SK-N-SH (cell line): ENCODE measurements around the gene AIF1L. TPM values are rescaled to one million over a fixed set of nuclear protein-coding genes. Genes with fewer than 3 reads are reported as not detected.

Experiments
- CTCF ChIA-PET: fragments of 300-600, 350-600 bp; formaldehyde crosslinking; extraction: SDS; loops from one replicate; lab custom pipeline; 2021; lab: Yijun Ruan, JAX
- POLR2A ChIA-PET: fragments of 350-600 bp; sonication (Branson Sonifier 250); formaldehyde crosslinking; extraction: SDS; loops from one replicate; lab custom pipeline; 2020; ENCODE audit warnings: antibody characterized with exemption, inconsistent platforms; lab: Yijun Ruan, JAX
- DNase-seq: peaks from one replicate; pipeline ENCODE4 v3.0.0; 2012
- H2AFZ ChIP-seq: fragments of 200-600 bp; sonication (generic); 2 replicates; pipeline ENCODE4 v1.8.1; 2016; ENCODE audit warnings: antibody characterized with exemption, mild to moderate bottlenecking, low read depth
- H3F3A ChIP-seq: fragments of 200-600 bp; sonication (generic); replicated peaks from 2 replicates; pipeline ENCODE3; 2016; ENCODE audit warnings: antibody characterized with exemption, mild to moderate bottlenecking; ENCODE audit not compliant: insufficient read depth
- H3K27ac ChIP-seq, 2 experiments: fragments of 200-500 bp in 1 of 2; fragments of 200-600 bp in 1 of 2; sonication (Bioruptor generic) in 1 of 2; sonication (generic), shearing (Covaris generic) in 1 of 2; 2 replicates each; pipeline versions ENCODE4 v1.5.1 to v1.6.1; 2014 to 2016; ENCODE audit warnings: low read depth in 2 of 2, inconsistent platforms in 1 of 2, low read length in 1 of 2, mild to moderate bottlenecking in 1 of 2, mixed read lengths in 1 of 2
- H3K27me3 ChIP-seq: fragments of 200-600 bp; sonication (generic), shearing (Covaris generic); 2 replicates; pipeline ENCODE4 v1.6.1; 2016; ENCODE audit warnings: mixed run types; ENCODE audit not compliant: insufficient read depth
- H3K36me3 ChIP-seq, 2 experiments: fragments of 200-500 bp in 1 of 2; fragments of 200-600 bp in 1 of 2; sonication (Bioruptor generic) in 1 of 2; sonication (generic) in 1 of 2; replicated peaks in 1 of 2; 2 replicates each; pipeline versions ENCODE3 to v1.5.1; 2014 to 2016; ENCODE audit warnings: low read length in 1 of 2, mild to moderate bottlenecking in 1 of 2; ENCODE audit not compliant: insufficient read depth in 2 of 2, control insufficient read depth in 1 of 2
- H3K4me1 ChIP-seq, 2 experiments: fragments of 200-500 bp in 1 of 2; fragments of 200-600 bp in 1 of 2; sonication (Bioruptor generic) in 1 of 2; sonication (generic), shearing (Covaris generic) in 1 of 2; 2 replicates each; pipeline versions ENCODE4 v1.5.1 to v1.6.1; 2014 to 2016; ENCODE audit warnings: low read depth in 1 of 2, low read length in 1 of 2, mixed run types in 1 of 2; ENCODE audit not compliant: insufficient read depth in 2 of 2, control insufficient read depth in 1 of 2
- H3K4me2 ChIP-seq: fragments of 200-600 bp; sonication (generic), shearing (Covaris generic); 2 replicates; pipeline ENCODE4 v1.6.1; 2017; ENCODE audit warnings: mixed run types
- H3K4me3 ChIP-seq, 2 experiments: fragments of 200-500 bp in 1 of 2; fragments of 200-600 bp in 1 of 2; sonication (Bioruptor generic) in 1 of 2; sonication (generic), shearing (Covaris generic) in 1 of 2; 2 replicates each; pipeline versions ENCODE4 v1.5.1 to v1.8.1; 2014 to 2016; ENCODE audit warnings: low read depth in 2 of 2, inconsistent platforms in 1 of 2, low read length in 1 of 2, mild to moderate bottlenecking in 1 of 2, mixed read lengths in 1 of 2, moderate library complexity in 1 of 2
- H3K79me2 ChIP-seq: fragments of 200-600 bp; sonication (generic); 2 replicates; pipeline ENCODE4 v1.8.1; 2017; ENCODE audit warnings: mild to moderate bottlenecking; ENCODE audit not compliant: insufficient read depth
- H3K9ac ChIP-seq: fragments of 200-600 bp; sonication (generic); 2 replicates; pipeline ENCODE4 v1.6.1; 2017; ENCODE audit warnings: mixed run types
- H3K9me2 ChIP-seq: fragments of 200-600 bp; sonication (generic); 2 replicates; pipeline ENCODE4 v1.6.1; 2017; ENCODE audit warnings: mixed run types
- H3K9me3 ChIP-seq: fragments of 200-600 bp; sonication (generic); 2 replicates; pipeline ENCODE4 v1.6.1; 2017; ENCODE audit warnings: mixed run types, mild to moderate bottlenecking, moderate library complexity
- H4K20me1 ChIP-seq: fragments of 200-600 bp; sonication (generic); 2 replicates; pipeline ENCODE4 v1.6.1; 2017; ENCODE audit warnings: mild to moderate bottlenecking, mixed run types; ENCODE audit not compliant: insufficient read depth
- CHD2 ChIP-seq: fragments of 150-350 bp; IDR thresholded peaks from 2 replicates; pipeline ENCODE4 v1.6.1; 2018; ENCODE audit warnings: low read length; ENCODE audit not compliant: partially characterized antibody
- ELF1 ChIP-seq: IDR thresholded peaks from 2 replicates; pipeline ENCODE4 v1.4.0; 2012
- EZH2phosphoT487 ChIP-seq: fragments of 200-600 bp; sonication (generic); IDR thresholded peaks from 2 replicates; pipeline ENCODE4 v1.6.1; 2017; ENCODE audit warnings: low read depth, mixed run types, mild to moderate bottlenecking, antibody characterized with exemption, moderate library complexity, borderline replicate concordance
- FOSL2 ChIP-seq: IDR thresholded peaks from 2 replicates; pipeline ENCODE4 v1.4.0; 2012; ENCODE audit warnings: low read depth, mild to moderate bottlenecking, moderate library complexity, borderline replicate concordance
- GABPA ChIP-seq: IDR thresholded peaks from 2 replicates; pipeline ENCODE4 v1.4.0; 2012; ENCODE audit warnings: low read depth, mild to moderate bottlenecking
- IRF3 ChIP-seq: fragments of 150-350 bp; IDR thresholded peaks from 2 replicates; pipeline ENCODE4 v1.6.1; 2016; ENCODE audit warnings: mild to moderate bottlenecking, low read depth, low read length
- NFIC ChIP-seq: IDR thresholded peaks from 2 replicates; pipeline ENCODE4 v1.4.0; 2012; ENCODE audit warnings: borderline replicate concordance
- NRF1 ChIP-seq: IDR thresholded peaks from 2 replicates; pipeline ENCODE4 v1.6.1; 2012; ENCODE audit warnings: low read depth, mild to moderate bottlenecking, low read length
- RAD21 ChIP-seq: IDR thresholded peaks from 2 replicates; pipeline ENCODE4 v1.6.1; 2012; ENCODE audit warnings: mild to moderate bottlenecking, low read length
- RFX5 ChIP-seq: IDR thresholded peaks from 2 replicates; pipeline ENCODE4 v1.6.1; 2012; ENCODE audit warnings: mild to moderate bottlenecking, improper control_type of control experiment, low read length
- RXRA ChIP-seq: IDR thresholded peaks from 2 replicates; pipeline ENCODE4 v1.4.0; 2012; ENCODE audit warnings: low read depth, mild to moderate bottlenecking, borderline replicate concordance
- SMC3 ChIP-seq: IDR thresholded peaks from 2 replicates; pipeline ENCODE4 v1.6.1; 2012; ENCODE audit warnings: low read depth, low read length, improper control_type of control experiment
- TAF1 ChIP-seq: IDR thresholded peaks from 2 replicates; pipeline ENCODE4 v1.6.1; 2012; ENCODE audit warnings: low read depth, mild to moderate bottlenecking, low read length, moderate library complexity, borderline replicate concordance
- TCF12 ChIP-seq: IDR thresholded peaks from 2 replicates; pipeline ENCODE4 v1.4.0; 2012
- YY1 ChIP-seq: IDR thresholded peaks from 2 replicates; pipeline ENCODE4 v1.4.0; 2012; ENCODE audit warnings: low read depth, mild to moderate bottlenecking
- ZBTB33 ChIP-seq: IDR thresholded peaks from 2 replicates; pipeline ENCODE4 v1.4.0; 2012; ENCODE audit warnings: low read depth, borderline replicate concordance
- WGBS: methylation state at CpG from one replicate; pipeline ENCODE4 v1.1.6; 2017; ENCODE audit warnings: low lambda C conversion rate; 5-methylcytosine and 5-hydroxymethylcytosine counted together
- polyA plus RNA-seq, 3 experiments: library from polyadenylated mRNA; depleted of rRNA; stranded (reverse); fragments of >200 nt; gene quantifications; 2 replicates each; pipeline ENCODE4 v1.2.3, GENCODE V29; 2012
- TF ChIP-seq, protein P1 (sequence below): fragments of 150-350 bp; IDR thresholded peaks from 2 replicates; pipeline ENCODE4 v1.6.1; 2017; ENCODE audit warnings: antibody characterized with exemption, low read length, low read depth, borderline replicate concordance

AIF1L gene
- polyA plus RNA-seq, 1 of the 3 experiments (the other 2 are of a cell fraction), result 0.26 TPM

- no peaks in the 10 kb centered on the region for H3K36me3 ChIP-seq
- H3K27ac ChIP-seq, result no peak overlapping the region
- H2AFZ ChIP-seq, result no peak overlapping the region
- H4K20me1 ChIP-seq, result no peaks in the 10 kb centered on the region
- no peaks in the 10 kb centered on the region for H3K79me2 ChIP-seq
- ChIA-PET CTCF (interaction anchor here (0.8 kb wide), 1 partner anchor 73 kb away, joined by 3 read pairs; no protein-coding TSS in a partner anchor), POLR2A (no interaction called here)
- H3K9me2 ChIP-seq, result no peaks in the 10 kb centered on the region
- H3K9me3 ChIP-seq, result no peaks in the 10 kb centered on the region
- TF ChIP-seq ZBTB33 (no peak), NFIC (no peak), EZH2phosphoT487 (no peak), YY1 (no peak), RXRA (no peak), NRF1 (no peak), RFX5 (no peak), ELF1 (no peak), FOSL2 (no peak), SMC3 (no peak), IRF3 (no peak), GABPA (no peak), CHD2 (no peak), RAD21 (no peak), TCF12 (no peak), TAF1 (no peak)
- TF ChIP-seq, protein P1, sequence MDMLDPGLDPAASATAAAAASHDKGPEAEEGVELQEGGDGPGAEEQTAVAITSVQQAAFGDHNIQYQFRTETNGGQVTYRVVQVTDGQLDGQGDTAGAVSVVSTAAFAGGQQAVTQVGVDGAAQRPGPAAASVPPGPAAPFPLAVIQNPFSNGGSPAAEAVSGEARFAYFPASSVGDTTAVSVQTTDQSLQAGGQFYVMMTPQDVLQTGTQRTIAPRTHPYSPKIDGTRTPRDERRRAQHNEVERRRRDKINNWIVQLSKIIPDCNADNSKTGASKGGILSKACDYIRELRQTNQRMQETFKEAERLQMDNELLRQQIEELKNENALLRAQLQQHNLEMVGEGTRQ, result no peak
- 77% methylated on average over 7 of the region's 8 CpGs for WGBS
- no peak overlapping the region for H3K4me2 ChIP-seq
- H3K4me1 ChIP-seq, result peaks cover 1 to 2% of the 10 kb centered on the region in 2 experiments; a peak in 2 of 4 replicates
- H3K27me3 ChIP-seq, result no peaks in the 10 kb centered on the region
- H3K9ac ChIP-seq, result no peak overlapping the region
- no peak for DNase-seq
- no peaks in the 10 kb centered on the region for H3F3A ChIP-seq
- H3K4me3 ChIP-seq, result no peak overlapping the region
These were observed 23.3 kb downstream of the AIF1L start for GRCh38 chr9:131119600-131119999.
